HEK293 (cell line): ENCODE data around the gene PSPC1.

Source experiments
- CTCF ChIA-PET: fragments of 350-600 bp; formaldehyde crosslinking; extraction: SDS; loops from one replicate; lab custom pipeline; 2021; ENCODE audit warnings: antibody characterized with exemption; lab: Yijun Ruan, JAX
- POLR2A ChIA-PET: fragments of 300-600 bp; formaldehyde crosslinking; extraction: SDS; loops from one replicate; lab custom pipeline; 2020; ENCODE audit warnings: antibody characterized with exemption, inconsistent platforms; lab: Yijun Ruan, JAX
- H3K27ac ChIP-seq: fragments of 200-500 bp; sonication (Bioruptor generic); 2 replicates; pipeline ENCODE4 v1.5.1; 2014; ENCODE audit warnings: low read depth, low read length, control low read depth, inconsistent platforms; ENCODE audit errors: extremely low read depth
- H3K36me3 ChIP-seq, 2 experiments: fragments of 200-500 bp in 1 of 2; sonication (Bioruptor generic) in 1 of 2; 1 replicate in 1 of 2; 2 replicates in 1 of 2; pipeline ENCODE4 v1.5.1; 2014 to 2017; ENCODE audit warnings: inconsistent platforms in 2 of 2, low read length in 2 of 2; ENCODE audit not compliant: control insufficient read depth in 2 of 2, insufficient read depth in 1 of 2
- H3K4me1 ChIP-seq: fragments of 200-500 bp; sonication (Bioruptor generic); 2 replicates; pipeline ENCODE4 v1.5.1; 2014; ENCODE audit warnings: mild to moderate bottlenecking, low read length, inconsistent platforms; ENCODE audit not compliant: control insufficient read depth, insufficient read depth
- H3K4me3 ChIP-seq: 2 replicates; pipeline ENCODE4 v1.5.1; 2011; ENCODE audit warnings: low read depth, mild to moderate bottlenecking, control low read depth, low read length, moderate library complexity
- H3K9me3 ChIP-seq: fragments of 200-500 bp; sonication (Bioruptor generic); 2 replicates; pipeline ENCODE4 v1.5.1; 2014; ENCODE audit warnings: low read depth, low read length, inconsistent platforms; ENCODE audit not compliant: control insufficient read depth, insufficient read depth
- BCL11A ChIP-seq: fragments of 450-650 bp; formaldehyde crosslinking; IDR thresholded peaks from 2 replicates; pipeline ENCODE4 v1.5.1; 2016; ENCODE audit warnings: low read depth, missing biosample characterization, missing genetic modification characterization
- EGR2 ChIP-seq: fragments of 450-650 bp; formaldehyde crosslinking; IDR thresholded peaks from 2 replicates; pipeline ENCODE4 v1.5.1; 2016; ENCODE audit warnings: low read depth, missing biosample characterization, missing genetic modification characterization
- FEZF1 ChIP-seq: fragments of 450-650 bp; formaldehyde crosslinking; IDR thresholded peaks from 2 replicates; pipeline ENCODE4 v1.5.1; 2016; ENCODE audit warnings: missing biosample characterization, missing genetic modification characterization
- OVOL3 ChIP-seq: fragments of 450-650 bp; formaldehyde crosslinking; IDR thresholded peaks from 2 replicates; pipeline ENCODE4 v1.5.1; 2016; ENCODE audit warnings: missing biosample characterization, missing genetic modification characterization
- PRDM10 ChIP-seq: fragments of 450-650 bp; formaldehyde crosslinking; IDR thresholded peaks from 2 replicates; pipeline ENCODE4 v1.5.1; 2016; ENCODE audit warnings: missing biosample characterization, missing genetic modification characterization
- REPIN1 ChIP-seq: fragments of 450-650 bp; formaldehyde crosslinking; IDR thresholded peaks from 2 replicates; pipeline ENCODE4 v1.5.1; 2017; ENCODE audit warnings: missing biosample characterization, missing genetic modification characterization, low read depth
- SCRT2 ChIP-seq: fragments of 450-650 bp; formaldehyde crosslinking; IDR thresholded peaks from 2 replicates; pipeline ENCODE4 v1.5.1; 2016; ENCODE audit warnings: missing biosample characterization, missing genetic modification characterization
- ZBTB1 ChIP-seq: fragments of 450-650 bp; formaldehyde crosslinking; IDR thresholded peaks from 2 replicates; pipeline ENCODE4 v1.5.1; 2016; ENCODE audit warnings: missing biosample characterization, missing genetic modification characterization
- ZBTB11 ChIP-seq: fragments of 450-650 bp; formaldehyde crosslinking; conservative IDR thresholded peaks from 2 replicates; pipeline ENCODE4 v1.5.1; 2016; ENCODE audit warnings: low read depth, missing biosample characterization, missing genetic modification characterization
- ZNF132 ChIP-seq: fragments of 450-650 bp; formaldehyde crosslinking; IDR thresholded peaks from 2 replicates; pipeline ENCODE4 v1.5.1; 2017; ENCODE audit warnings: missing biosample characterization, missing genetic modification characterization, borderline replicate concordance
- ZNF274 ChIP-seq, 2 experiments: fragments of 200-500 bp in 1 of 2; fragments of 450-650 bp in 1 of 2; sonication (Bioruptor generic) in 1 of 2; formaldehyde crosslinking in 1 of 2; IDR thresholded peaks; 2 replicates each; pipeline versions ENCODE4 v1.5.1 to v1.6.1; 2014 to 2016; ENCODE audit warnings: borderline replicate concordance in 1 of 2, inconsistent platforms in 1 of 2, low read length in 1 of 2, missing biosample characterization in 1 of 2, missing genetic modification characterization in 1 of 2
- ZNF600 ChIP-seq: fragments of 450-650 bp; formaldehyde crosslinking; IDR thresholded peaks from 2 replicates; pipeline ENCODE4 v1.5.1; 2016; ENCODE audit warnings: missing biosample characterization, missing genetic modification characterization
- ZNF701 ChIP-seq: fragments of 450-650 bp; formaldehyde crosslinking; IDR thresholded peaks from 2 replicates; pipeline ENCODE4 v1.5.1; 2016; ENCODE audit warnings: missing biosample characterization, missing genetic modification characterization
- ZNF777 ChIP-seq: fragments of 450-650 bp; formaldehyde crosslinking; IDR thresholded peaks from 2 replicates; pipeline ENCODE4 v1.5.1; 2017; ENCODE audit warnings: missing biosample characterization, missing genetic modification characterization, borderline replicate concordance
- TF ChIP-seq, protein P1 (sequence below): fragments of 450-650 bp; formaldehyde crosslinking; IDR thresholded peaks from 2 replicates; pipeline ENCODE4; 2016; ENCODE audit warnings: missing biosample characterization, missing genetic modification characterization
- TF ChIP-seq, protein P2 (sequence below): fragments of 450-650 bp; formaldehyde crosslinking; IDR thresholded peaks from 2 replicates; pipeline ENCODE4 v1.5.1; 2017; ENCODE audit warnings: missing biosample characterization, mild to moderate bottlenecking, missing genetic modification characterization, moderate library complexity

PSPC1 gene

DNA sequence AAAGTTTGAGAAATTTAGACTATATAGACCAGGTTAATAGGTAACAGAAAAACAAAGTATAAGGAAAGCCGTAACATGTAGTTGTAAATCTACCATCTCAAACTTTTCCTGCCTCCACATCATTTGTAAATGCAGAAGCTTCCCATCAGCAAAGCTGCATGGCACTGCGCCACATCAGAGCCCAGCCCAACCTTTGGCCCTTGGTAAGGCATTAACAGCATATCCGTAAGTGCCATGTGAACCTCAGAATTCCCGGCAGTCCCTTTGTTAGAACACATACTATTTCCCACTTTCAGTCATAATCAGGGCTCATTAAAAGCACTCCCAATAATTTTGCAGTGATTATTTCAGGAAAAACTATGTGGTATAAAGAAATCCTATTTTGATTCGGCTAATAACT is 97.7 kb downstream of the PSPC1 start:
- no peaks in the 10 kb centered on the region for H3K4me1 ChIP-seq
- H3K27ac ChIP-seq: no peak overlapping the region
- H3K9me3 ChIP-seq: no peaks in the 10 kb centered on the region
- CTCF ChIA-PET: interaction anchor here (0.6 kb wide), 1 partner anchor 31 kb away, joined by 3 read pairs; no protein-coding TSS in a partner anchor
- TF ChIP-seq ZNF600 (tag by site-specific recombination): 0 out of 2 replicates have a peak, but pooled peaks have one; percentile 14
- TF ChIP-seq, protein P1, sequence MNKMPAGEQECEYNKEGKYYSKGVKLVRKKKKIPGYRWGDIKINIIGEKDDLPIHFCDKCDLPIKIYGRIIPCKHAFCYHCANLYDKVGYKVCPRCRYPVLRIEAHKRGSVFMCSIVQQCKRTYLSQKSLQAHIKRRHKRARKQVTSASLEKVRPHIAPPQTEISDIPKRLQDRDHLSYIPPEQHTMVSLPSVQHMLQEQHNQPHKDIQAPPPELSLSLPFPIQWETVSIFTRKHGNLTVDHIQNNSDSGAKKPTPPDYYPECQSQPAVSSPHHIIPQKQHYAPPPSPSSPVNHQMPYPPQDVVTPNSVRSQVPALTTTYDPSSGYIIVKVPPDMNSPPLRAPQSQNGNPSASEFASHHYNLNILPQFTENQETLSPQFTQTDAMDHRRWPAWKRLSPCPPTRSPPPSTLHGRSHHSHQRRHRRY: no peak
- TF ChIP-seq, protein P2, sequence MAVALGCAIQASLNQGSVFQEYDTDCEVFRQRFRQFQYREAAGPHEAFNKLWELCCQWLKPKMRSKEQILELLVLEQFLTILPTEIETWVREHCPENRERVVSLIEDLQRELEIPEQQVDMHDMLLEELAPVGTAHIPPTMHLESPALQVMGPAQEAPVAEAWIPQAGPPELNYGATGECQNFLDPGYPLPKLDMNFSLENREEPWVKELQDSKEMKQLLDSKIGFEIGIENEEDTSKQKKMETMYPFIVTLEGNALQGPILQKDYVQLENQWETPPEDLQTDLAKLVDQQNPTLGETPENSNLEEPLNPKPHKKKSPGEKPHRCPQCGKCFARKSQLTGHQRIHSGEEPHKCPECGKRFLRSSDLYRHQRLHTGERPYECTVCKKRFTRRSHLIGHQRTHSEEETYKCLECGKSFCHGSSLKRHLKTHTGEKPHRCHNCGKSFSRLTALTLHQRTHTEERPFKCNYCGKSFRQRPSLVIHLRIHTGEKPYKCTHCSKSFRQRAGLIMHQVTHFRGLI (tag by site-specific recombination): peak; percentile 78; the same call in 1 of the 2 replicates
- TF ChIP-seq, all 188 proteins: peak for 2
- Histone ChIP-seq H3K4me3 (no peak overlapping the region), H3K36me3 (no peaks in the 10 kb centered on the region)
- POLR2A ChIA-PET: no interaction called here

DNA sequence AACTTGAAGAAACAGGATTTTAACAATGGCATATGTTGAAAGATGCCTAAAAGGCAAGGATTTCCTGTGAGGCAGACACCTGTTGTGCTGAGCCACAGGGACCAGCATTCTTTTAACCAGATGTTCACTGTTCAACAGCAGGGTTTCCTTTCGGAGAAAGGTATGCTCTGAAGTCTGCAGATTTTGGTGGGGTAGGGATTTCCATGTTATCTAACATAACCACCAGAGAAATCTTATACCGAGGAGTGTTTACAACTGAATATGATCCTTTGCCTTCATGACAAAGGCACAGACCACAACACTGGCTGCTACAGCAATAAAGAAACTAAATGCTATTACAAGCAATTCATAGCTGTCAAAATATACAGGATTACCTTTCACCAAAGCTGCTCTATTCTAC is 101.2 kb downstream of the PSPC1 start:
- Histone ChIP-seq H3K27ac (no peak overlapping the region), H3K36me3 (peaks cover under 1 to 7% of the 10 kb centered on the region in 2 experiments; a peak in 1 of 3 replicates), H3K4me1 (no peaks in the 10 kb centered on the region), H3K9me3 (no peaks in the 10 kb centered on the region), H3K4me3 (no peak overlapping the region)
- POLR2A ChIA-PET: no interaction called here
- TF ChIP-seq SCRT2 (tag by site-specific recombination): peak; percentile 72
- no peak for TF ChIP-seq ZNF274 (IDR thresholded peaks at IDR 0.05; ENCODE audit: low read length)
- TF ChIP-seq ZNF274 (tag by site-specific recombination; IDR thresholded peaks at IDR 0.05; ENCODE audit: borderline replicate concordance): no peak
- 0 out of 2 replicates have a peak, but pooled peaks have one; percentile 16 for TF ChIP-seq FEZF1 (tag by site-specific recombination)
- CTCF ChIA-PET: interaction anchor here (1.5 kb wide), 1 partner anchor 94 kb away, joined by 3 read pairs; no protein-coding TSS in a partner anchor

DNA sequence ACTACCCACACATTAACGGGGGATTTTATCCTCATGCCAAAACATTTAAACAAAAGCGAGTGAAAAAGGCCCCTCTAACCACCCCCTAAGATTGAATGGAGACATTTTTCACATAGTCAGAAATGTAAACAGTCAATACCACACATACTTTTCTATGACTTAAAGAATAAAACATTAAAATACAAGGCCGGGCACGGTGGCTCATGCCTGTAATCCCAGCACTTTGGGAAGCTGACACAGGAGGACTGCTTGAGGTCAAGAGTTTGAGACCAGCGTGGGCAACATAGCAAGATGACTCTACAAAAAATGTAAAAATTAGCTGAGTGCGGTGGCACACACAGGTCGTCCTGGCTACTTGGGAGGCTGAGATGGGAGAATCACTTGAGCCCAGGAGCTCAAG is 102.0 kb downstream of the PSPC1 start:
- no peaks in the 10 kb centered on the region for H3K9me3 ChIP-seq
- peaks cover 4 to 14% of the 10 kb centered on the region in 2 experiments; a peak in 1 of 3 replicates for H3K36me3 ChIP-seq
- ChIA-PET CTCF (no interaction called here), POLR2A (no interaction called here)
- H3K4me1 ChIP-seq: no peaks in the 10 kb centered on the region
- H3K4me3 ChIP-seq: no peak overlapping the region
- TF ChIP-seq OVOL3: no peak
- H3K27ac ChIP-seq: no peak overlapping the region

DNA sequence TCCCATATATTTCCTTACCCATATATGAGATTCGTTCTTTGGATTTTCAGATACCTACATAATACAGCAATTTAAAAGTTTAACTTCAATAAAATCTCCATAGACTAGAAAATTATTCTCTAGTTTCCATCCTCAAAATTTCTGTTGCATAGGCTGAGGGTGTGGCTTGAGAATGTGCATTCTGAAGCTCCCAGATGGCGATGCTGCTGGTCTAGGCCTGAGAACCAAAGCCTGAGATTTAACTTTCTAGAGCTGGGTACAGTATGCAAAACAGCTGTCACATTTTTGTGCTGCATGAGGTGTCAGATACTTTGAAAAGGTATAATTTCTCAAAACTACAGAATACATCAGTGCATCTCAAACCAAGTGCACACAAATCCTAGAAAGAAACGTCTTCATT is 106.6 kb downstream of the PSPC1 start:
- ChIA-PET CTCF (interaction anchor here (0.6 kb wide), 1 partner anchor 485 kb away, joined by 3 read pairs; the partner anchor contains the start of gene GJA3), POLR2A (no interaction called here)
- Histone ChIP-seq H3K27ac (no peak overlapping the region), H3K4me3 (no peak overlapping the region), H3K36me3 (peaks cover 7 to 60% of the 10 kb centered on the region in 2 experiments), H3K9me3 (no peaks in the 10 kb centered on the region), H3K4me1 (no peaks in the 10 kb centered on the region)
- no peak for TF ChIP-seq ZNF701 (tag by site-specific recombination)
- no peak for TF ChIP-seq ZBTB11
- TF ChIP-seq BCL11A (tag by site-specific recombination): no peak
- TF ChIP-seq ZNF132 (tag by site-specific recombination): no peak
- TF ChIP-seq EGR2 (tag by site-specific recombination): no peak
- TF ChIP-seq PRDM10 (tag by site-specific recombination): no peak
- TF ChIP-seq ZBTB1 (tag by site-specific recombination): no peak
- no peak for TF ChIP-seq REPIN1
- TF ChIP-seq ZNF777 (tag by site-specific recombination): no peak
